Esophagus muscularis mucosa (tissue), 3 donors: Measurements from ENCODE around the gene PIK3CB.

Source experiments
- EP300 ChIP-seq: sonication (generic); formaldehyde crosslinking; IDR thresholded peaks from one replicate; pipeline ENCODE4 v1.6.1; 2017; ENCODE audit warnings: antibody characterized with exemption
- TF ChIP-seq, protein P1 (sequence below), 3 experiments: fragments of 200-600 bp in 2 of 3; fragments of 450-650 bp in 1 of 3; sonication (generic) in 2 of 3; IDR thresholded peaks; one replicate each; pipeline ENCODE4 v1.5.1; 2017 to 2019; ENCODE audit warnings: antibody characterized with exemption in 3 of 3, mild to moderate bottlenecking in 2 of 3, moderate library complexity in 1 of 3

GRCh38 chr3:138768946-138769345 is 65.8 kb downstream of the PIK3CB start:
- no peak for TF ChIP-seq EP300
- TF ChIP-seq, protein P1, sequence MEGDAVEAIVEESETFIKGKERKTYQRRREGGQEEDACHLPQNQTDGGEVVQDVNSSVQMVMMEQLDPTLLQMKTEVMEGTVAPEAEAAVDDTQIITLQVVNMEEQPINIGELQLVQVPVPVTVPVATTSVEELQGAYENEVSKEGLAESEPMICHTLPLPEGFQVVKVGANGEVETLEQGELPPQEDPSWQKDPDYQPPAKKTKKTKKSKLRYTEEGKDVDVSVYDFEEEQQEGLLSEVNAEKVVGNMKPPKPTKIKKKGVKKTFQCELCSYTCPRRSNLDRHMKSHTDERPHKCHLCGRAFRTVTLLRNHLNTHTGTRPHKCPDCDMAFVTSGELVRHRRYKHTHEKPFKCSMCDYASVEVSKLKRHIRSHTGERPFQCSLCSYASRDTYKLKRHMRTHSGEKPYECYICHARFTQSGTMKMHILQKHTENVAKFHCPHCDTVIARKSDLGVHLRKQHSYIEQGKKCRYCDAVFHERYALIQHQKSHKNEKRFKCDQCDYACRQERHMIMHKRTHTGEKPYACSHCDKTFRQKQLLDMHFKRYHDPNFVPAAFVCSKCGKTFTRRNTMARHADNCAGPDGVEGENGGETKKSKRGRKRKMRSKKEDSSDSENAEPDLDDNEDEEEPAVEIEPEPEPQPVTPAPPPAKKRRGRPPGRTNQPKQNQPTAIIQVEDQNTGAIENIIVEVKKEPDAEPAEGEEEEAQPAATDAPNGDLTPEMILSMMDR (IDR thresholded peaks at IDR 0.05), result no peak
